ENCODE results near the gene FAM200C.
A peak's percentile ranks its signal among the peaks of the same experiment; 100 is the strongest.

- TF ChIP-seq, protein P1, sequence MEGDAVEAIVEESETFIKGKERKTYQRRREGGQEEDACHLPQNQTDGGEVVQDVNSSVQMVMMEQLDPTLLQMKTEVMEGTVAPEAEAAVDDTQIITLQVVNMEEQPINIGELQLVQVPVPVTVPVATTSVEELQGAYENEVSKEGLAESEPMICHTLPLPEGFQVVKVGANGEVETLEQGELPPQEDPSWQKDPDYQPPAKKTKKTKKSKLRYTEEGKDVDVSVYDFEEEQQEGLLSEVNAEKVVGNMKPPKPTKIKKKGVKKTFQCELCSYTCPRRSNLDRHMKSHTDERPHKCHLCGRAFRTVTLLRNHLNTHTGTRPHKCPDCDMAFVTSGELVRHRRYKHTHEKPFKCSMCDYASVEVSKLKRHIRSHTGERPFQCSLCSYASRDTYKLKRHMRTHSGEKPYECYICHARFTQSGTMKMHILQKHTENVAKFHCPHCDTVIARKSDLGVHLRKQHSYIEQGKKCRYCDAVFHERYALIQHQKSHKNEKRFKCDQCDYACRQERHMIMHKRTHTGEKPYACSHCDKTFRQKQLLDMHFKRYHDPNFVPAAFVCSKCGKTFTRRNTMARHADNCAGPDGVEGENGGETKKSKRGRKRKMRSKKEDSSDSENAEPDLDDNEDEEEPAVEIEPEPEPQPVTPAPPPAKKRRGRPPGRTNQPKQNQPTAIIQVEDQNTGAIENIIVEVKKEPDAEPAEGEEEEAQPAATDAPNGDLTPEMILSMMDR (IDR thresholded peaks at IDR 0.05), result peak; percentile 58
- no peak for TF ChIP-seq EZH2 (IDR thresholded peaks at IDR 0.05; ENCODE audit: borderline replicate concordance, insufficient read depth, low read depth, low read length, poor library complexity, severe bottlenecking)
Observed at GRCh38 chr5:160390787-160391696, 8.8 kb downstream of the FAM200C start.

Data from B cell (primary cell).